Lung microvascular endothelial cell (primary cell): ENCODE data around the gene CSNK2A2. TPM values are rescaled to one million over a fixed set of nuclear protein-coding genes. Genes with fewer than 3 reads are reported as not detected.

Experiments used
- DNase-seq, 2 donors: peaks; one replicate each; pipeline versions ENCODE4 v3.0.0 to v3.0.0-alpha.2; 2010; ENCODE audit warnings: low read depth in 2 of 2
- total RNA-seq: library from RNA; depleted of rRNA; stranded (reverse); fragments of >200 nt; gene quantifications from 2 replicates; pipeline ENCODE4 v1.2.1, GENCODE V29; 2014

Gene CSNK2A2
- total RNA-seq, 1 donor from 2014 or later = 21.6 TPM

DNA sequence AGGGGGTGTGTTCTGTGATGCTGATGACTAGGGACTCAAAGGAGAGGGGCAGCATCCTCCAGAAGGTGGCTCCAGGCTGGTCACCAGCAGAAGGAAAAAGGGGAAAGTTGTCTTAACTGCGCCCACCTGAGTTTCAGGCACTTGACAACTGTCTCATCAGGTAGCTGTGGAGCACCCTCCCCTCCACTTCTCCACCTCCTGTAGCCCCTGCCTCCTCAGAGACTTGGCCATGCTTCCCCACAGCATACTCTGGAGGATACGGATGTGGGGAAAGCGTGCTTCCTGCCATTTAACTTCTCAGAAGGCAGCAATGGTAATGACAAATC, 86.6 kb downstream of the CSNK2A2 start:
- no peak for DNase-seq

- no peak for DNase-seq
These were observed 87.2 kb downstream of the CSNK2A2 start for GRCh38 chr16:58110571-58111301.

- DNase-seq = no peak
These were observed 88.0 kb downstream of the CSNK2A2 start for GRCh38 chr16:58109881-58110280.

DNA sequence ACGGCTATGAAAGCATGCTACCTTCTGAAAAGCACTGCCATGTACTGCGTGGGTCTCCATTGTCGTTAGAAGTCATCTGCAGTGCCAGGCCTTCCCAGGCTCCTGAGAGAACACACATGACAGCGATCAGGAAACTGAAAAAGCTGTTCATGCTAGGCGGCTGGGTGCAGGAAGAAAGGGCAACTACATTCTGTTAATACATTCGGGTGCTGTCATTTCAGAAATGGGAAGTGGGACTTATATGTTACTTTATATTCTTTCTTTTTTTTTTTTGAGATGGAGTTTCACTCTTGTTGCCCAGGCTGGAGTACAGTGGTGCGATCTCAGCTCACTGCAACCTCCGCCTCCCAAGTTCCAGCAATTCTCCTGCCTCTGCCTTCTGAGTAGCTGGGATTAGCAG, 88.6 kb downstream of the CSNK2A2 start:
- DNase-seq = no peak

Other genes starting within 250 kb of the CSNK2A2 start
- not detected in 2 replicates for gene CNGB1, start 227.0 kb downstream of the CSNK2A2 start, total RNA-seq
- gene ZNF319, start 197.4 kb downstream of the CSNK2A2 start, total RNA-seq = 1.7 and 2.4 TPM in 2 replicates
- gene USB1, start 196.7 kb downstream of the CSNK2A2 start, total RNA-seq = 12.4 and 20.8 TPM in 2 replicates
- gene MMP15, start 172.4 kb downstream of the CSNK2A2 start, total RNA-seq = 5.2 and 5.8 TPM in 2 replicates
- gene CFAP20, start 68.7 kb downstream of the CSNK2A2 start, total RNA-seq = 44.5 and 52.6 TPM in 2 replicates
- gene PRSS54, start 96.9 kb upstream of the CSNK2A2 start, total RNA-seq = not detected in 2 replicates
- gene GINS3, start 194.4 kb upstream of the CSNK2A2 start, total RNA-seq = 5.2 and 6.3 TPM in 2 replicates